SJCRH30 (cell line): ENCODE measurements around the gene GPR89A. TPM values are rescaled to one million over a fixed set of nuclear protein-coding genes. Genes with fewer than 3 reads are reported as not detected.
A peak's percentile ranks its signal among the peaks of the same experiment; 100 is the strongest.
"Not testable (repeated sequence)": the region's sequence is repeated elsewhere in the genome, so short reads cannot be mapped to it uniquely, and the experiment has no call there.

Experiments
- DNase-seq, 2 experiments: peaks; one replicate each; pipeline ENCODE4 v3.0.0-alpha.2; 2015 to 2020
- H3K27ac ChIP-seq: fragments of 250-450 bp; sonication (Bioruptor Pico); 2 replicates; pipeline ENCODE4 v1.5.1; 2020; ENCODE audit warnings: mild to moderate bottlenecking, moderate library complexity
- H3K27me3 ChIP-seq: fragments of 250-450 bp; sonication (Bioruptor Pico); 2 replicates; pipeline ENCODE4 v1.5.1; 2020; ENCODE audit warnings: mild to moderate bottlenecking, moderate library complexity
- H3K36me3 ChIP-seq: fragments of 250-450 bp; sonication (Bioruptor Pico); 2 replicates; pipeline ENCODE4 v1.5.1; 2020; ENCODE audit warnings: mild to moderate bottlenecking, moderate library complexity
- H3K4me1 ChIP-seq: fragments of 250-450 bp; sonication (Bioruptor Pico); 2 replicates; pipeline ENCODE4 v1.5.1; 2020; ENCODE audit warnings: mild to moderate bottlenecking, moderate library complexity
- H3K4me3 ChIP-seq: fragments of 250-450 bp; sonication (Bioruptor Pico); 2 replicates; pipeline ENCODE4 v1.5.1; 2020; ENCODE audit warnings: mild to moderate bottlenecking, moderate library complexity
- H3K9me3 ChIP-seq: fragments of 250-450 bp; sonication (Bioruptor Pico); replicated peaks from 2 replicates; pipeline ENCODE4 v1.5.1; 2020; ENCODE audit warnings: mild to moderate bottlenecking, moderate library complexity
- total RNA-seq: library from RNA; depleted of rRNA; stranded (reverse); fragments of >200 nt; shearing (Covaris generic); gene quantifications from 2 replicates; pipeline ENCODE4 v1.2.3, GENCODE V29; 2014

The GPR89A gene
- total RNA-seq, 1 experiment from 2014 or later, result 32.3 TPM

- H3K4me3 ChIP-seq, DNase-seq, H3K27me3 ChIP-seq, H3K36me3 ChIP-seq, H3K27ac ChIP-seq, H3K4me1 ChIP-seq, H3K9me3 ChIP-seq: not testable (repeated sequence)
Measured at GRCh38 chr1:145656245-145656943, 48.6 kb downstream of the GPR89A start.

GRCh38 chr1:145662502-145662901 is 54.7 kb downstream of the GPR89A start:
- not testable (repeated sequence) for H3K27ac ChIP-seq, H3K27me3 ChIP-seq, DNase-seq, H3K4me1 ChIP-seq, H3K36me3 ChIP-seq, H3K4me3 ChIP-seq, H3K9me3 ChIP-seq

GRCh38 chr1:145665015-145665414 is 57.2 kb downstream of the GPR89A start:
- not testable (repeated sequence) for H3K27me3 ChIP-seq, H3K27ac ChIP-seq, H3K4me1 ChIP-seq, H3K9me3 ChIP-seq, DNase-seq, H3K36me3 ChIP-seq, H3K4me3 ChIP-seq

- H3K36me3 ChIP-seq, H3K9me3 ChIP-seq, H3K27ac ChIP-seq, H3K4me1 ChIP-seq, H3K27me3 ChIP-seq, H3K4me3 ChIP-seq, DNase-seq: not testable (repeated sequence)
Measured at GRCh38 chr1:145670995-145671745, 63.4 kb downstream of the GPR89A start.

- not testable (repeated sequence) for H3K27me3 ChIP-seq, H3K36me3 ChIP-seq, H3K9me3 ChIP-seq, DNase-seq, H3K4me1 ChIP-seq, H3K27ac ChIP-seq, H3K4me3 ChIP-seq
Measured at GRCh38 chr1:145673217-145673616, 65.4 kb downstream of the GPR89A start.

GRCh38 chr1:145684858-145685257 is 77.1 kb downstream of the GPR89A start:
- not testable (repeated sequence) for H3K9me3 ChIP-seq, H3K27ac ChIP-seq, H3K4me1 ChIP-seq, DNase-seq, H3K36me3 ChIP-seq, H3K4me3 ChIP-seq, H3K27me3 ChIP-seq

- peaks cover 16% of the 10 kb centered on the region for H3K4me1 ChIP-seq
- not testable (repeated sequence) for DNase-seq, H3K36me3 ChIP-seq, H3K4me3 ChIP-seq, H3K9me3 ChIP-seq, H3K27me3 ChIP-seq, H3K27ac ChIP-seq
Measured at GRCh38 chr1:145686078-145686477, 78.3 kb downstream of the GPR89A start.

- Histone ChIP-seq H3K4me3 (no peak overlapping the region), H3K4me1 (peaks cover 21% of the 10 kb centered on the region), H3K9me3 (no peaks in the 10 kb centered on the region), H3K27me3 (no peaks in the 10 kb centered on the region), H3K36me3 (no peaks in the 10 kb centered on the region), H3K27ac (no peak overlapping the region)
- DNase-seq, result no peak
Measured at GRCh38 chr1:145688328-145688727, 80.5 kb downstream of the GPR89A start.

GRCh38 chr1:145688924-145689323 is 81.1 kb downstream of the GPR89A start:
- no peak overlapping the region for H3K4me3 ChIP-seq
- H3K27ac ChIP-seq, result no peak overlapping the region
- H3K4me1 ChIP-seq, result peaks cover 21% of the 10 kb centered on the region
- H3K27me3 ChIP-seq, result no peaks in the 10 kb centered on the region
- no peaks in the 10 kb centered on the region for H3K36me3 ChIP-seq
- H3K9me3 ChIP-seq, result no peaks in the 10 kb centered on the region
- no peak for DNase-seq

GRCh38 chr1:145689922-145690321 is 82.1 kb downstream of the GPR89A start:
- DNase-seq, result peak; percentile 14 to 36
- H3K27ac ChIP-seq, result peak overlapping the region; percentile 8; the same call in 1 of the 2 replicates
- no peak overlapping the region for H3K4me3 ChIP-seq
- no peaks in the 10 kb centered on the region for H3K27me3 ChIP-seq
- H3K4me1 ChIP-seq, result peaks cover 22% of the 10 kb centered on the region
- H3K9me3 ChIP-seq, result no peaks in the 10 kb centered on the region
- no peaks in the 10 kb centered on the region for H3K36me3 ChIP-seq

GRCh38 chr1:145690587-145691558 is 83.1 kb downstream of the GPR89A start:
- peak in 1 of 2 experiments; percentile 58 for DNase-seq
- peaks cover 32% of the 10 kb centered on the region for H3K4me1 ChIP-seq
- H3K9me3 ChIP-seq, result no peaks in the 10 kb centered on the region
- peak overlapping the region; percentile 8; the same call in 1 of the 2 replicates for H3K27ac ChIP-seq
- no peak overlapping the region for H3K4me3 ChIP-seq
- no peaks in the 10 kb centered on the region for H3K27me3 ChIP-seq
- H3K36me3 ChIP-seq, result no peaks in the 10 kb centered on the region

GRCh38 chr1:145692785-145693443 is 85.1 kb downstream of the GPR89A start:
- H3K4me3 ChIP-seq, result no peak overlapping the region
- H3K9me3 ChIP-seq, result no peaks in the 10 kb centered on the region
- H3K27me3 ChIP-seq, result no peaks in the 10 kb centered on the region
- no peak for DNase-seq
- no peaks in the 10 kb centered on the region for H3K36me3 ChIP-seq
- no peak overlapping the region for H3K27ac ChIP-seq
- H3K4me1 ChIP-seq, result peaks cover 43% of the 10 kb centered on the region

GRCh38 chr1:145695821-145696629 is 88.2 kb downstream of the GPR89A start:
- H3K4me3 ChIP-seq, result no peak overlapping the region
- H3K27ac ChIP-seq, result peak overlapping the region; percentile 80
- H3K4me1 ChIP-seq, result peaks cover 28% of the 10 kb centered on the region
- peak; percentile 79 to 91 for DNase-seq
- H3K9me3 ChIP-seq, result no peaks in the 10 kb centered on the region
- no peaks in the 10 kb centered on the region for H3K36me3 ChIP-seq
- no peaks in the 10 kb centered on the region for H3K27me3 ChIP-seq

GRCh38 chr1:145696630-145696960 is 88.8 kb downstream of the GPR89A start:
- no peak overlapping the region for H3K4me3 ChIP-seq
- no peak for DNase-seq
- peak overlapping the region; percentile 80 for H3K27ac ChIP-seq
- no peaks in the 10 kb centered on the region for H3K9me3 ChIP-seq
- H3K4me1 ChIP-seq, result peaks cover 22% of the 10 kb centered on the region
- no peaks in the 10 kb centered on the region for H3K27me3 ChIP-seq
- no peaks in the 10 kb centered on the region for H3K36me3 ChIP-seq
